ENCODE measurements around the gene ANK3.
"Not testable (repeated sequence)": the region's sequence is repeated elsewhere in the genome, so short reads cannot be mapped to it uniquely, and the experiment has no call there.

Gene ANK3

DNA sequence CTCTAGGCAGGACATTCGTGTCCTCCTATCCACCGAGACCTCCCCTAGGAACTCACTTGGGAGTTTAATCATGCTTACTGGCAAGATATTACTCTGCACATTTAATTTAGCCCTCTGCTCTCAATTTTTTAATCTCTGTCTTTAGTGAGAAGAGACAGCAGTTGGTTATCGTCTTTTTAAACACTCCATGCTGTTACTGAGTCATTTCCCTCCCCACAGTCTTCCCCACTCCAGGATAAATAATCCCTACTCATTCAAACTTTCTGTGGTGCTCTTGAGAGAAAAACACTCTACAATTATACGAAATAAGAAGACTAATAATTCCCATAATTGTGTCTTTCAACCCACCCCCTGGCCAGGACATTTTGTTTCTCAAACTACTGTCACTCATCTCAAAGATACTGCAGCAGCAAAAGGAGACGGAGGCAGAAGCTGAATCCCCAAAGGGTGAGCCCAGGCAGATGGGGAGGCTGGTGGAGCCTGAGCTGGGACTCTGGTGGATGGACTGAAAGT is 84.2 kb downstream of the ANK3 start:
- no peak for DNase-seq (ENCODE audit: low read depth in 2 of 2)

DNA sequence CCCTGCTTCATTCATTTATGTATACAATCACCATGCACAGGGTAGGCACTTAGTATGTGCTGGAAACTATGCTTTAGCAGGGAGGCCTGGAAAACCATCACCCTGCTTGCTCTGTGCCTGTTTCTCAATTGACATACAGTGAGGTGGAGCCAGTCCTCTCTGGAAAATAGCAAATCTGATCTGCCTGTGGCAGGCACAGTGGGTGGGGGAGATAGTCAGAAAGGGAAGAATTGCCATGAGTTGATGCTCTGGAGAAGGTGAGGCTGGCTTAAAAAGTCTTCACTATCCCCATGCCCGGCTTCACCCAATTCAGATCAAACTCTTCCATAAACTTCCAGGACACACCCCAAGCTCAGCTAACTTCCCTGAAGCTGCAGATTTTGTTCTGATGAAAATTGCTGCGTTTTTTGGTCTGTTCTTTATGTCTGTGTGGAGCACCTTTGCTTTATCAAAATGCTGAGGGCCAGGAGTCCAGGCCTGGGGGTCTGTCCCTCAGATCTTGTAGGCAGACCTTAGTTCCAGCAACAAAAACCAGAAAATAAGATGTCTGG is 84.8 kb downstream of the ANK3 start:
- DNase-seq (ENCODE audit: low read depth in 2 of 2): no peak

DNA sequence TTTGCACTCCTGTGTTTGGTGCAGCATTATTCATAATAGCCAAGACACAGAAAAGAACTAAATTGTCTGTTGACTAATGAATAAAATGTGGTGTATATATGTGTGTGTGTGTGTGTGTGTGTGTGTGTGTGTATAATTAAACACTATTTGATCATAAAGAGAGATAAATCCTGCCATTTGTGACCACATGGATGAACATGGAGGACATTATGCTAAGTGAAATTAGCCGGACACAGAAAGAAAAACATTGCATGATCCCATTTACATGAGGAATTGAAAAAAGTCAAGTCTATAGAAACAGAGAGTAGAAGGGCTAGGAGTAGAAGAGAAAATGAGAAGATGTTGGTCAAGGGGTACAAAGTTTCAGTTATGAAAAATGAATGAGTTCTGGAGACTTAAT is 85.9 kb downstream of the ANK3 start:
- DNase-seq (ENCODE audit: low read depth in 2 of 2): no peak

DNA sequence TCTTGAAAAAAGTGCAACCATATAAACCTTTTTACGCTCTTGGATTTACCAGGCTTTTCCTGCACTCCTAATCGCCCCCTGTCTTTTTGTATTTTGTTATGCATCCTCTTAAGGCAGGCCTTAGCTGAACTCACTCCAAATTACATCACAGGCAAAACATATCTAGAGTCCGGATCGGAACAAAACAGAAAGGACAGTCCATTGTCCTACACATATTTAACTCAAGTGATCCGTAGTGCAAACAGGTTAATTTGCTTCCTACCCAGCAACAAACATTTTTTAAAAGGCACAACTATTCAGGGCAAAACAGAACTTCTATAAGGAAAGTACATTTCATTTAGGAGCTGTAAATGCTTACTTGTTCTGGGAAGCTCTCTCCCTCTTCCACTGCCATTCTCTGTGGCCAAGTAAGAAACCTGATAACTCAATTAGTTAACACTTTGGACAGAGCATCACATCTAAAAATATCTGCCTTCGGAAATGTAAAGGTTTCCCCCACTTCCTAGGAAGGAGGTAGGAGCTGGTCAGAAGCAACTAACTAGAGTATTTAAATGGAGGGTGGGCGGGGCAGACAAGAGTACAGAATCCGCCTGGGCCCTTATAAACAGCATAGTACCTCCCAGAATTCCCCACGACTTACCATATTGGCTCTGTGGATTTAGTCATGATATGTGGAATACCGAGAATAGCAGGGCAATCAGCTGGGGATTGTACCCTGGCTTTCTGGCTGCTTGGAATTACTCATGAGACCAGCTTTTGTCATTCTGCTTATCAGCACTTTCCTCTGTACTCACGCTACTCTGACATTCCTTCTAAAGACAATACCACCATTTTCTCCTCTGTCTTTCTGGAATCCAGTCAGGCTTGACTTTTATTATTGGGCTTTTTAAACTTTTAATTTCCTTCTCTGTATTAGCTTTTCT is 89.5 kb downstream of the ANK3 start:
- no peak for DNase-seq (ENCODE audit: low read depth in 2 of 2)

DNA sequence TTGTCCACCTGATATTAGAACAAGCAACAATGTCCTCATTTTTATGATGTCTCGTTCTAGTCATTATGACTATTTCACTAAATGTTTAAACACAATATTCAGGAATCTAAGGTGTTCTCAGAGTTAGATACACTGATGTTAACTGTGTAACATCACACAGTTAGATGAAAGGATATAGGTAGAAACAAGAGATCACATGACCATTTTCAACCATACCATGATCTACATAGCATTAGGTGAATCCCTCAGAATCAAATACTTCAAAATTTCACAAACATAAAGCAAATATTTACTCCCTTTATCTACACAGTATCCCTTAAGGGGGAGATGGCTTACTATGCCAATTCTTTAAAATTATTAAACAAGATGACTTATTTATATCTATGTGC is 90.3 kb downstream of the ANK3 start:
- DNase-seq (ENCODE audit: low read depth in 2 of 2): no peak

DNA sequence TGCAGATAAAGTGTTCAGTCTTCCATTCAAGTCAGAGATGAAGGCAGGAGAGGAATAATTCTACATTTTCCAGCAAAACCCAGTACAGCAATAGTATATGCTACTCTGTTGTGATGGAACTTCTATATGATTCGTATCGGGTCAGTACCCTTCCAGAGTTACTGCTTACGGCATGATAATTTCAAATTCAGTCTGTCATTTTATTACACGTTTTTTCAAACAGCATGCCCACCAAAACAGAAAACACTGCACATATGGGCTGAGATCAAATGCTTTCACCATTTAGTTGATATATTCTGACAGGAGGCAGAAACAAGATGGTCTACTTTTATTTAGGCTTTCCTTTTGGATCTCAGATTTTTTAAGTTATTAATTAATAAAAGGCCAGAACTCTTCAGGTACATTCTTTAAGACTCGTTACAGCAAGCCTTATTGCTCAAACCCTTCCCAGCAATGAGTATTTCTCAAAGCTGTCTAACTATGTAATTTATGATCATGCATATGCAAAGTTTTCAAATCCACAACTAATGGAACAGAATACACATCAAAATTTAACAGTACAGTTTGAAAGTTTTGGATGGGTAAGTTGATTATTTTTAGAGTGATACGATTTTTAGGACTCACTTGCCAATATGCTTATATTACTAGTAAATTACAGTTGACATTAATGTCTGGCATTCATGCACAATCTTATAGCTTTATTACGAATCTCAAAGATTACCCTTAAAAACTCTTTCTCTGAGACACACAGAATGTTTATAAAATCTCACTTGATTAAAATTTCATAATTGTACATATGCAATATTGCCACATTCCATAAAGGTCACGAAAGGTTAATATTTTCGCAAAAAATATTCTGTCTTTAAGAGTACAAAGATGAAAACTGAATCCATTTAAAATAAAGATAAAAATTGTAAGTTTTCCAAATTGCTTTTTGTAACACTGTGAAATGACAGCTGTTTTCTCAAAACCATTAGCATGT is 91.0 kb downstream of the ANK3 start:
- DNase-seq (ENCODE audit: low read depth in 2 of 2): no peak

DNA sequence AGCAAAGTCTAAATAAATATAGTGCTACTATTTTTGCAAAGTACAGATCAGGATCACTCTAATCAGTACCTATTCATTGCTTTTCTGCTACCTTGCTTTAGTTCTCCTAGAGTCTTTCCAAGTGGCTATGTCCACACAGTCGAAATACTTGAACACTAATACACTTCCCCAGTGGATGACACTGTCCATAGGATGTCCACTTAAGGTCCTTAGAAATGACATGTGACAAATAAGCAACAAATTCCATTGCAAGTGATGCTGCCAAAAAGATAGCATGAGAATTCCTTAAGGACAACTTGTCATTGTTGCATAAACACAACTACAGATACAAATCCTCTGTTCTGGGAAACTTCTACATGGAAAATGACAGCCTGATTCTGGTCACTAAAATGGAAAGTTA is 93.6 kb downstream of the ANK3 start:
- no peak for DNase-seq (ENCODE audit: low read depth in 2 of 2)

DNA sequence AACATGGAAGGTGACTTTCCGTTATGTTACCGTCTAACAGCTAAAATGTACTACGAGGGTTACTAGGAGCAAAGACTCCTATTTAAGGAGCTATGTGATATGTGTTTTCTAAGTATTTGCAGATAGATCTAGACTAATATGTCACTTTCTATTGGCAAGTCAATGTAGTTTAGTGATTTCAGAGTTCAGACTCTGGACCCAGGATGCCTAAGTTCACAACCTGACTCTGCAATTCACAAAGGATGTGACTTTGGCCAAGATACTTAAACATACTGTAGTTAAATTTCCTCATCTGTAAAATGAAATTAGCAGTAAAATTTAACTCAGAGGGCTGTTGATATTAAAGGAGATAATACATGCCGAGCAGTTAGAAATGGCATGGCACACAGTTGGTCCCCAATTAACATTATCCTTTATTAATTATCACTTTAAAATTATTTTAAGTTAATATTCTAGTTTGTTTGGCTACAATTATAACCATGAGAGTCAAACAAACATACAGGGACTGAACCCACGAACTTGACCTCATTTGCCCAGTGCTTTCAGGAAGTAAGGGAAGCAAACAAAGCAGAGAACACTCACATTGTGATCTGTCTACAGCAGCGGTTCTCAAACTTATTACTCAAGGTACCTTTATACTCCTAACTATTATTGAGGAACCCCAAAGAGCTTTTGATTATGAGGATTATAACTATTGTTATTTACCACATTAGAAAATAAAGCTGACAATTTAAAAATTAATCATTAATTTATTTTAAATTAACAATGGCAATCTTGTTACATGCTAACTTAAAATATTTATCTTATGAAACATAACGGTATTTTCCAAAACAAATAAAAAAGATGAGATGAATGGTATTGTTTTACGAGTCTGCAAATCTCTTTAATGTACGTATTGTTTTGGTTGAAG is 94.4 kb downstream of the ANK3 start:
- no peak for DNase-seq (ENCODE audit: low read depth in 2 of 2)

DNA sequence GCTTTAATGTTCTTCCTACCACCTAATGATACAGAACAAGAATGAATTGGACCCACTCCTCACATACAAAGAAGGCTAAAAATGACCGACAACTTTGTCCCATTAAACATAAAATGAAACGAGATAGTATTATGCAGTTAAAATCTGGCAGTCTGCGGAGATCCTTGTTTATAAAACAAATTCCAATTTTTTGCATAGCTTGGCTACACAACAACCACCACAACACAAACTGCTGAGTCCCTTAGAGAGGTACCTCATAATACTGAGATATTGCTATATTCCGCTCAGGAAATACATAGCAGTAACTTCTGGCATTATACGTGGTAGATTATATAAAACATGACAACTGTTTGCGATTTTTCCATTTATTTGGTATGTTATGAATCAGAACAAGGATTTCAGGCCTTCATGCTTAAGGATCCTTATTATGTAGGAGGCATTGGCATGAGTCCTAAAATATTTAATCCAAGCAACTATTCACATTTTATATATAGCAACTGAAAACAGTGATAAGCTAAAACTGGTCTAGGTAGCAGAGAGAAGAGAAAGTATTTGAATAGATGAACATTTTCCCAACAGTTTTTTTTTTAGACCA is 96.0 kb downstream of the ANK3 start:
- no peak for DNase-seq (ENCODE audit: low read depth in 2 of 2)

DNA sequence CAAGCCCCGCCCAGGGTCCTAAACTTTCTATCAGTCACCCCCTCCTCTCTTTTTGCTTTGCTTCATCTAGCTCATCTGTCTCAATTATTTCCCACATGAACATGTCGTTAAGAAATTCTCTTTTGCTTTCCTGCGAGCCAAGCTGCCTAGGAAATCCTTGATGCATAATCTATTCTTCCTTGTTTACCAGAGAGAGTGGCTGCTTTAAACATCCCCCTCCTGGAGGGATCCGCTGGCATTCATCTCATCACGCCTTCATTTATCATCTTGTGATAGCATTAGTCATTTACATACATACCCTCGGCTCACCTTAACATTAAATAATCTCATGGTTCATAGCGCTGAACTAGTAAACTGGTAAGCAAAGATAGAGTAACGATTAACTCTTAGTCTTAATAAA is 96.7 kb downstream of the ANK3 start:
- no peak for DNase-seq (ENCODE audit: low read depth in 2 of 2)

DNA sequence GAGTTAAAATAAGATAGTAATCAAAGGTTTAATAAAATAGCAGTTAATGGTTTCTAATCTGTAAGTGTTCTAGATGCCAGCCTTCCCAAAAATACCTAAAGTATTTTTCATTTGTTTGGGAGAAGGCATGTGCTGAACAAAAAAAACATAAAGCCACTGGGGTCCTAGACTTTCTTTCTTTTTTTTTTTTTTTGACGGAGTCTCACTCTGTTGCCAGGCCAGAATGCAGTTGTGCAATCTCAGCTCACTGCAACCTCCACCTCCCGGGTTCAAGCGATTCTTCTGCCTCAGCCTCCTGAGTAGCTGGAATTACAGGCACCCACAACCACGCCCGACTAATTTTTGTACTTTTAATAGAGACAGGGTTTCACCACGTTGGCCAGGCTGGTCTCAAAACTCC is 97.1 kb downstream of the ANK3 start:
- DNase-seq (ENCODE audit: low read depth in 2 of 2): not testable (repeated sequence)

DNA sequence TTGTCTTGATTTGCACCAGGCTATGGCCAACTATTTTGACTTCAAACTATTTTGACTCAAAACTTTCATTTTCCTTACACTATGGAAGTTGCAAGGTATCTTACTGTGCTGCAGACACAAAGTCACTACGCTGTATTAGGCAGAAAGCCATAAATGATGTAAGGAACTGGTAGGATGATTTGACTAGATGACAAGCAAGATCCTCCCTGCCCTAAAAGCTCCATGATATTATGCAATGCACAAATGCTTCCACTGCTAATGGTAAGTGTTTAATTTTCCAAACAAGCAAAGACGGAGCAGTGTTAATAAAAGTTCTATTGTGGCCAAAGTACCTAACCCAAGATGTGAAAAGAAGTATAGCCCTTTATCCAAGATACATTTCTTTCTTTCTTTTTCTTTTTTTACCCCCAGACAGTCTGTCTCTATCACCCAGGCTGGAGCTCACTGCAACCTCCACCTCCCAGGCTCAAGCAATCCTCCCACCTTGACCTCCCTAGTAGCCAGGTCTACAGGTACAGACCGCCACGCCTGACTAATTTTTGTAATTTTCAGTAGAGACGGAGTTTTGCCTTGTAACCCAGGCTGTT is 98.2 kb downstream of the ANK3 start:
- DNase-seq (ENCODE audit: low read depth in 2 of 2): no peak

DNA sequence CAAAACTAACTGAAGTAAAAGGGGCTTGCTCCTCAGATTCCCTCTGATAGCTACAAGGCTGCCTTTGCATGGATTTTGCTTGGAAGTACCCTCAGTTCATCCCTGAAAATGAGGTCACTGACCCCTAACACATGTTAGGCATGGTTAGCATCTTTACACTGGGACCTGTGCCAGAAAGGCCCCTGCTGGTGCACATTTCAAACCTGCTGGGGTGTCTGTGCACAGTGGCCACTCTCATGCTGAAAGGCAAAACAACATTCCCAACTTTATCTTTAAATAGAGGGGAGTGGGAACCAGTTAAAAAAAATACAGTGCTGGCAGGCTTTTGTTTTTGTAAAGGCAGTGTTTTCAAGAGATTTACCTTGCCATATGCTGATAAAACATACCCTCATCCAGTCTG is 99.1 kb downstream of the ANK3 start:
- DNase-seq (ENCODE audit: low read depth in 2 of 2): no peak

DNA sequence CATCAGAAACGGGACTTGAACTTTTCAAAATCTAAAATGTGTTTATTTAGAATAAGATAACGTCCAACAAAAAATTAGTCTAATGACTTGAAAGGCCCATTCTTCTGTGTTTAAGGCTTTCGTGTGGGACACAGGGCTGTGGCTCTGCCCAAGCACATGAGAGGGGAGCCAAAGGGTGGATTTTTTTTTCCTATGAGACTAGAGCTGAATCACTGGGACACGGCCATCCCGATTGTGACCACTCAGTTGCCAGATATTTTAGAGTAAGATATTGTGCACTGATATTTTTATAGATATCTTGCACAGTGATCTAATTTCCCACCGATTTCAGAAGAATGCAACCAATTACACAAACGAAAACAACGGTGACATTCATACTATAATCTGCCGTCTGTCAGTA is 99.9 kb downstream of the ANK3 start:
- DNase-seq (ENCODE audit: low read depth in 2 of 2): no peak

DNA sequence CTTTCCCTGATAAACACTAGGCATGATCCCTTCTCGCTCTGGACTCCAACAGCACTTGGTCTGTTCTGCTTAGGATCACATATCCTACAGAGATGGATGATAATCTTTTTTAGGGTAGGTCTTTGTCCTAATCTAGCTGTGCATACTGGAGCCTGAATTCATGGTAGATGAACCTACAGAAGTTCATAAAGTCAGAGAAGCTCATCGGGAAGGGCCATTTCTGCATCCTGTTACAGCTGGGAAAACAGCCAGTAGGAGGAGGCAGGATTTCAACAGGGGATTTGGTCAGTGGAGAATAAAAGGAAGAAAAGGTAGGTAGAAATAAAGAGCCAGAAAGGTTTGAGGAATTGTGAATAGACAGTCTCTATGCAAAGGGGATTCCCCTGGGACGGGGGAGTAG is 101.4 kb downstream of the ANK3 start:
- no peak for DNase-seq (ENCODE audit: low read depth in 2 of 2)

DNA sequence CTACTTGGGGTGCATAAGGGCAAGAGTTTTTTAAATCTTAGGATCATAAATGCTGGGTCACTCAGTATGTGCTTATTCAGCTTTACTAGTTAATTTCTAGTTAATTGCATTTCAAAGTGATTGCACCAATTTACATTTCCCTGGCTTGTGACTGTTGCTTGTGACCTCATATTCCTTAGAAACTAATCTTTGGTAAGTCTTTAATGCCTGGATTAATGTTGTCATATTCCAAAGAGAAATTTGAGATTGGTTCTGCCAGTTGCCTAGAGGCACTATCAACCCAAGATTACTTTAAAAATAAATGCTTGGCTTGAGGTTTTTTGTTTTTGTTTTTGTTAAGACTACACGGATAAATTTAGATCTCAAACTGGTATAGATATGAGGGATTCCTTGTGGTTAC is 103.1 kb downstream of the ANK3 start:
- no peak for DNase-seq (ENCODE audit: low read depth in 2 of 2)

DNA sequence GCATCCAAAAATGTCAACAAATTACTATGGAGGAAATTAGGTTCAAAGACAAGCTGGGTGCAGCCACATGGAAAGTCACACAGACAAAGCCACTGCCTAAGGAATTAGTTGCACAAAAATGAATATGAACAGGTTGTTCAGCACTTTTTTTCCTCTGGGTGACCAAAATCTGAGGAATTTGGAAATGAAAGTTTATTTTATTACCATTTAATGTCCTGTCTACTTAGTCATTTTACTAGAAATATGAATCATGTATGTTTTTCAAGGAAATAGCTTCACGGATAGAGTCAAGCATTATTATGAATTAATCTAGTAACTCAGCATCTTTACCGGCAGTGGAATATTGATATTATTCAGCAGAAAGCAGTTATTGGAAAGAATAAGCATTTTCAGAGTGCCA is 106.3 kb downstream of the ANK3 start:
- no peak for DNase-seq (ENCODE audit: low read depth in 2 of 2)

DNA sequence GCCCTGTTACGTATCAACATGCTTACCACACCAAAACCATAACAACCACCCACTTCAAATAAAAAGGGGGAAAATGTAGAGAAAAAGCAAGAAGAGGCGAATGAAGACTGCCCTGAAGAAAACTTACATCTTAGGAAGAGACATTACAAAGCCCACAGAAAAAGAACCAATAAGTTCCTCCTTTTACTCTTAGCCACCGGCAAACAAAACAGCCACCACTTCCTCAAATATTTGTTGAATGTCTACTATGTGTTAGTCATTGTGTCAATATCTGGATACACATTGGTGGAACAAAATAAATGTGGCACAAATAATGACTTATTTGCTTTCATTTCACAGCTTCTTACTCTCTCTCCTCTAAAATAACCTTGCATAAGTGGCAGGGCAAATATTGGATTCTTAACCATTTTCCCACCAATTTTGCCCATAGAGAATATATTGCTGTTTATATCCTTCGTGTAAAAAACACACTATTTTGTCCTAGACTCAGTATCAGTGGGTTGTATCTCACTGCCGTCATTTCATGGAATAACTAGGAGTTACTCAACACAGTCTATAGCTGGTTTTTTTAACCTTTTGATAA is 106.8 kb downstream of the ANK3 start:
- no peak for DNase-seq (ENCODE audit: low read depth in 2 of 2)

DNA sequence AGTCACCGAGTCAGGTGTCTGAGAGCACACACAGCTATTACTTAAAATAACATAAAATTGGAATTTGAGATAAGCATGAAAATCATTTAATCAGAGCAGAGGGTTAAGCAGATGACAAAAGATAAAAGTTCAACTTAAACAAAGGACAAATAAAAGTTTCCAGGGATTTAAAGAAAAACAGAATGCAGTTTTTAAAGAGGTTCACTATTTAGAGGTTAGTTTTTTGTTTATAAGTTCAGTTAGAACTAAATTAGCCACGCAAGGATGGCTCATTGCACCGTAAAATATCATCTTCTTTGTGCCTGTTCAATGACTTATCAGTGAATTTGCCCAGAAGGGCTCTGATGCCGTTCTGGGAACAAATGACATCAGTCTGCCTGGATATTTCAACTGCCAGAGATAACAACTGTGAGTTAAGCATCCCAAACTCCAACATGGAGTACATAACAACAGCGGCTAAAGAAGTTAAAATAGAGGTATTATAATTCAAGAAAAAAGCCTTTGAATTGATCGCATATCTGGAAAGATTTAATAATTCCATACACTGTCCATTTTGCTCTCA is 107.8 kb downstream of the ANK3 start:
- DNase-seq (ENCODE audit: low read depth in 2 of 2): no peak

DNA sequence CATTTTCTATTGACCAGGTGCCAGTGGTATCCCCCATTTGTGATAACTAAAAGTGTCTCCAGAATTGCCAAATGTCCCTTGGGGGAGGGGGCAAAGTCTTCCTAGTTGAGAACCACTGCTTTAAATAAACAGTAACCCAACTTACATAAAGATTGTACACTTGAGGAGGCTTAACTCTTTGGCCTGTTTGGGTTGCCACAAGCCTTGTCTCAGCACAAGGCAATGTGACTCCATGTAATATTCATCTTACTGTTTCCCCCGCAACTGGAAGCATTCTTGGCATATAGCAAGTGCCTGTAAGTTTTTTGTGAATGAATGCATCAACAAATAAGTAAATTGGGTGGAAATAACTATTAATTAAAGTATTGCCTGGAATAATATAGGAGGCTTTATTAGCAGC is 108.3 kb downstream of the ANK3 start:
- no peak for DNase-seq (ENCODE audit: low read depth in 2 of 2)

Data from stimulated activated CD4-positive, alpha-beta T cell treated with anti-CD3 and anti-CD28 coated beads, Interleukin-4, amount 100 ng/mL, for 48 hours (primary cell).